Activated naive CD8-positive, alpha-beta T cell treated with anti-CD3 and anti-CD28 coated beads for 36 hours (primary cell): ENCODE measurements around the gene CCDC178. TPM values are rescaled to one million over a fixed set of nuclear protein-coding genes. Genes with fewer than 3 reads are reported as not detected.

Experiments
- DNase-seq: peaks from one replicate; pipeline ENCODE4 v3.0.0; 2021
- H3K27ac Mint-ChIP-seq: one replicate; pipeline ENCODE4 v1.8.0; 2022; ENCODE audit warnings: mild to moderate bottlenecking, moderate library complexity, mixed read lengths
- H3K27me3 Mint-ChIP-seq: one replicate; pipeline ENCODE4 v1.8.0; 2022; ENCODE audit warnings: mild to moderate bottlenecking, mixed read lengths
- H3K36me3 Mint-ChIP-seq: one replicate; pipeline ENCODE4 v1.8.0; 2021; ENCODE audit warnings: mild to moderate bottlenecking, mixed read lengths
- H3K4me1 Mint-ChIP-seq: one replicate; pipeline ENCODE4 v1.8.0; 2021; ENCODE audit warnings: mixed read lengths
- H3K4me3 Mint-ChIP-seq: one replicate; pipeline ENCODE4 v1.8.0; 2022; ENCODE audit warnings: mild to moderate bottlenecking, moderate library complexity, mixed read lengths
- H3K9me3 Mint-ChIP-seq: one replicate; pipeline ENCODE4 v1.8.0; 2022; ENCODE audit warnings: mixed read lengths
- total RNA-seq, 2 experiments: library from RNA; stranded (reverse); gene quantifications; one replicate each; pipeline ENCODE4 v1.2.3, GENCODE V29; 2021

CCDC178 gene
- total RNA-seq, 2 experiments from 2014 or later = not detected

- Mint-ChIP-seq H3K9me3 (peaks cover 7% of the 10 kb centered on the region), H3K36me3 (no peaks in the 10 kb centered on the region), H3K4me3 (no peak overlapping the region), H3K27me3 (no peaks in the 10 kb centered on the region), H3K27ac (no peak overlapping the region), H3K4me1 (no peaks in the 10 kb centered on the region)
- no peak for DNase-seq
Measured at GRCh38 chr18:33146014-33146413, 294.5 kb downstream of the CCDC178 start.

DNA sequence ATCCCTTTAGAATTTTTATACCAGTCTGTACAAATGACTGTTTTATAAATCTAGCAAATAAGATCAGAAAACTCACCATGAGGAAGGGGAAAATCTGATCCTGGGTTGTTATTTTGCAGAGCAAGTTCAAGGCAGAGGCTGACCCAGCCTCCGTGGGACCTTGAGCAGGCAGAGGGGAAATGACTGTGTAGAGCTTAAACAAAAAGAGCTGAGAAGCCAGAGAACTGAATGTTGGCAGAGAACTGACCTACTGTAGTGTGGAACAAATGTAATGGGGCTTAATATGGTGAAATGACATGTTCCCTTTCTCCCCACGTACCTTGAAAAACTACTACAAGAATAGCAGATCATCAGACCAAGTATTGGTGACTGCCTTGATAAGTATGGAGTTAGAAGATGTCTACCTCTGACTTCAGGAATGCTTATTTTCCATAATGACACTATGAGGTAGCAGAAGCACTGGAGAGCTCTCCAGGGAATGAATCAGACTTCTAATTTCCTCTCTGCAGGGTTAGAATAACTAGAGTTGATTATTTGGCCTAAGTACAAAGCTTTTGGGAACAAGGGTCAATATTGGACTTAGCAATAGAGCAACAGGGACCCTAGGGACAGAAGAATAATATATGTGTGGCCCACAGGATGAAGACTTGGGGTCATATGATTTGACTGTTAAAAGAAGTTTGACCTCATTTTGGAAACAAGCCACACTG lies 304.4 kb downstream of the CCDC178 start:
- H3K4me3 Mint-ChIP-seq = no peak overlapping the region
- H3K9me3 Mint-ChIP-seq = peaks cover 6% of the 10 kb centered on the region
- DNase-seq = no peak
- H3K36me3 Mint-ChIP-seq = no peaks in the 10 kb centered on the region
- H3K27me3 Mint-ChIP-seq = no peaks in the 10 kb centered on the region
- no peak overlapping the region for H3K27ac Mint-ChIP-seq
- no peaks in the 10 kb centered on the region for H3K4me1 Mint-ChIP-seq

GRCh38 chr18:33132657-33133056 lies 307.9 kb downstream of the CCDC178 start:
- H3K27me3 Mint-ChIP-seq = no peaks in the 10 kb centered on the region
- no peaks in the 10 kb centered on the region for H3K9me3 Mint-ChIP-seq
- H3K36me3 Mint-ChIP-seq = no peaks in the 10 kb centered on the region
- H3K4me1 Mint-ChIP-seq = no peaks in the 10 kb centered on the region
- no peak overlapping the region for H3K4me3 Mint-ChIP-seq
- no peak for DNase-seq
- no peak overlapping the region for H3K27ac Mint-ChIP-seq

GRCh38 chr18:33128581-33128980 lies 311.9 kb downstream of the CCDC178 start:
- Mint-ChIP-seq H3K36me3 (no peaks in the 10 kb centered on the region), H3K27ac (no peak overlapping the region), H3K9me3 (no peaks in the 10 kb centered on the region), H3K4me3 (no peak overlapping the region), H3K4me1 (no peaks in the 10 kb centered on the region), H3K27me3 (no peaks in the 10 kb centered on the region)
- DNase-seq = no peak

- Mint-ChIP-seq H3K4me3 (no peak overlapping the region), H3K27me3 (no peaks in the 10 kb centered on the region), H3K27ac (no peak overlapping the region), H3K4me1 (no peaks in the 10 kb centered on the region), H3K36me3 (no peaks in the 10 kb centered on the region), H3K9me3 (peaks cover 3% of the 10 kb centered on the region)
- DNase-seq = no peak
Measured at GRCh38 chr18:33123862-33124518, 316.5 kb downstream of the CCDC178 start.

- Mint-ChIP-seq H3K36me3 (no peaks in the 10 kb centered on the region), H3K4me3 (no peak overlapping the region), H3K27ac (no peak overlapping the region), H3K27me3 (no peaks in the 10 kb centered on the region), H3K9me3 (peaks cover 5% of the 10 kb centered on the region), H3K4me1 (no peaks in the 10 kb centered on the region)
- no peak for DNase-seq
Measured at GRCh38 chr18:33116376-33116775, 324.1 kb downstream of the CCDC178 start.

DNA sequence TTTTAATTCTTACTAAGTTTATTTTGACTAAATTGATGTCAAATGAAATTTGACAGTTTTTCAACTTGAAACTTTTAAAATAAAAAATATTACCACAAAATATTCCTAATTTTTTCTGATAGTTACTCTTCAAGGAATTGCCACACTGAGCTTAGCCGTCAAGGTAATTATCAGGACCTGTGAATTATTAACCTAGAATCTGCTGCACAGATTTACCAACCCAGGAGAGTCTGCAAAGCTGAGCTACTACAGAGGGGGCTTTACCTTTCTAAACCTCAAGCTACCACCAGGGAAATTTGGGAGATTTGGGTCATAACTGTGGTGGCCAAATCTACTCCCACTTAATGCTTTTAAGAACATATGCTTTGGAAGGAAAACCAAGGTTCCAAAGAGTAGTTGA lies 324.6 kb downstream of the CCDC178 start:
- Mint-ChIP-seq H3K27me3 (no peaks in the 10 kb centered on the region), H3K36me3 (no peaks in the 10 kb centered on the region), H3K4me3 (no peak overlapping the region), H3K9me3 (peaks cover 5% of the 10 kb centered on the region), H3K4me1 (no peaks in the 10 kb centered on the region), H3K27ac (no peak overlapping the region)
- DNase-seq = no peak

GRCh38 chr18:33115476-33115875 lies 325.0 kb downstream of the CCDC178 start:
- Mint-ChIP-seq H3K27ac (no peak overlapping the region), H3K9me3 (peaks cover 5% of the 10 kb centered on the region), H3K36me3 (no peaks in the 10 kb centered on the region), H3K4me3 (no peak overlapping the region), H3K4me1 (no peaks in the 10 kb centered on the region), H3K27me3 (no peaks in the 10 kb centered on the region)
- no peak for DNase-seq

- Mint-ChIP-seq H3K36me3 (no peaks in the 10 kb centered on the region), H3K4me3 (no peak overlapping the region), H3K9me3 (peaks cover 5% of the 10 kb centered on the region), H3K27ac (no peak overlapping the region), H3K4me1 (no peaks in the 10 kb centered on the region), H3K27me3 (no peaks in the 10 kb centered on the region)
- no peak for DNase-seq
Measured at GRCh38 chr18:33114749-33115148, 325.8 kb downstream of the CCDC178 start.

DNA sequence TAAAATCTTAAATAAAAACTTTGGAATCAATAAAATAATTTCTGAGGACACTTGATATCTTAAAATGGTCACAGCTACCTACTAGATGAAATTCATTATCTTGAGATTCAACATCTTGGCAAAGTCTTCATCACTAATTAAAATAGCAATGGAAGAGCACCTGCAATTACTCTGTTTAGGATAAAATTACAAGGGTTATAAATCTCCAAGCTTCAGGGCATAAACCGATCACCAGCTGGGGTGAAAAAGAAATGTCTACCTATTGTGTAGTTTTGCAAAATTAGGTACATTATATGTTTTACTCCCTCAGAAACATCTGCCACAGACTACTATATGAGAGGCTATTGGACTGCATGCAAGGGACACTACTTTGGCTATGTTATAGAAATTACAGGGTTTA lies 327.1 kb downstream of the CCDC178 start:
- H3K9me3 Mint-ChIP-seq = peaks cover 3% of the 10 kb centered on the region
- DNase-seq = no peak

DNA sequence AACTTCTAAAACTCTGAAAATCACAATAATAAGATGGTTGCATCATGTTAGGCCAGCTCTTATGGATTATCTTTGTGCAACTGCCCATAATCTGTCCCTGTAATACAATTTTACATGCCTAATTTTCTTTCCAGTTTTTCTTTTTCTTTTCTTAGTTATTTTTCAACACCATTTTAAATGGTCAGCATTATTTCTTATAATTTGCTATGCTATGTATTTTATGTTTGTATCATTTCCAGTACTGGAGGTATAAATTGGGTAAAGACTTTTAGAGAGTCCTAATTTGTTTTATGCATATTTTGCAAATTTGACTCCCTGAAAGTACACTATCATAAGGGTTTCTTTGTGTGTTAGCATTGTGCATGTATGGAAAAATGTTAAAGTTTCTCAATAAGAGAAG lies 333.0 kb downstream of the CCDC178 start:
- H3K4me3 Mint-ChIP-seq = no peak overlapping the region
- H3K36me3 Mint-ChIP-seq = no peaks in the 10 kb centered on the region
- H3K27me3 Mint-ChIP-seq = no peaks in the 10 kb centered on the region
- DNase-seq = no peak
- H3K9me3 Mint-ChIP-seq = peaks cover 1% of the 10 kb centered on the region
- no peaks in the 10 kb centered on the region for H3K4me1 Mint-ChIP-seq
- H3K27ac Mint-ChIP-seq = no peak overlapping the region

More for the DNA sequence above, 327.1 kb downstream of the CCDC178 start:
- Mint-ChIP-seq H3K27me3 (no peaks in the 10 kb centered on the region), H3K4me3 (no peak overlapping the region), H3K36me3 (no peaks in the 10 kb centered on the region), H3K4me1 (no peaks in the 10 kb centered on the region), H3K27ac (no peak overlapping the region)

DNA sequence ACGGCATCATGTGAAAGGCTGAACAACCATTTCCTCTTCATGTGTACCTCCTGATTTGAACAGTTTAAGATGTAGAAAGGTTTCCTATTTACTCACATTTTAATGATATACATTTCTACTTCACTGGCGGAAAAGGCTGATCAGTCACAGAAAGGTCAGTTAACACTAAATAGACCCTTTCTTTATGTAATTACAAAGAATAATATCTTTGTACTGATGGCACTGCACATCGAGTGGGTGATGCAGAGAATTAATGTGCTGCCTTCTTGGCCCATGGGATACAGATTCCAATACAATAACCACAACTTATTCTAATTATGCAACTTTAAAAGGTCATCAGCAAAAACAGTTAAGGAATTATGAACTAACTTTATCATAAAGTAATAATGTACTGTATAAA lies 339.2 kb downstream of the CCDC178 start:
- no peaks in the 10 kb centered on the region for H3K36me3 Mint-ChIP-seq
- H3K27me3 Mint-ChIP-seq = no peaks in the 10 kb centered on the region
- H3K4me3 Mint-ChIP-seq = no peak overlapping the region
- no peaks in the 10 kb centered on the region for H3K9me3 Mint-ChIP-seq
- DNase-seq = no peak
- no peaks in the 10 kb centered on the region for H3K4me1 Mint-ChIP-seq
- H3K27ac Mint-ChIP-seq = no peak overlapping the region

DNA sequence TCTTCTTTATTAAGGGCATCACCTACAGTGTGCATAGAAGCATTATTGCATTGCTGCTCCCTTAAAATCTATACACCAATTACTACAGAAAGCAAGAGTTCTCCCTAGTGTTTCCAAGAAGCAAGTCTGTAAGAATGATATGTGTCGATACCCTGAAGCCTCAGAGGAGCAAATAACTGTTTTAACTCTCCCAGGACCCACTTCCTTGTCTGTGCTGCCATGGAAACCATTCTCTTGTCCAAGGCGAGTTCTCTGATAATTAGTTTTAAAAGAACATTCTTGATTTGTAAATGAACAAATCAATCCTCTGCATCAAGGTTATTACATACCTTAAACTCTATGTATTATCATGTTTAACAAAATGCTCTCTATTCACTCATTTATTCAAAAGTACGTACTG lies 340.9 kb downstream of the CCDC178 start:
- Mint-ChIP-seq H3K27me3 (no peaks in the 10 kb centered on the region), H3K36me3 (no peaks in the 10 kb centered on the region), H3K4me3 (no peak overlapping the region), H3K27ac (no peak overlapping the region), H3K9me3 (no peaks in the 10 kb centered on the region), H3K4me1 (no peaks in the 10 kb centered on the region)
- no peak for DNase-seq

DNA sequence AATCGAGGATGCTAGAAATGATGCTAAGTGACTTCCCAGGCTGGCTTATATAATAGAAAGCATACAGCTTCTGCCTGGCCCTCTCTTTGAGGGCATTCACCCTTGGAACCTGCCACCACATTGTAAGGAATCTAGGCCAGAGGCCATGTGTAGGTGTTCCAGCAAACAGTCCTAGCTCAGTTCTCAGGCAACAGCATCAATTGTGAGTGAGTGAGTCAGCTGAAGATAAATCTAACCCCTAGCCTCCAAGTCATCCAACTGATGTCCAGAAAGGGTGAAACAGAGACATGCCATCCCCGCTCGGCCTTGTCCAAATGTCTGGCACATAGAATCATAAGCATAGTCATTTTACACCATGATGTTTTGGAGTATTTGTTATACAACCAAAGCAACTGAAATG lies 343.4 kb downstream of the CCDC178 start:
- Mint-ChIP-seq H3K4me1 (no peaks in the 10 kb centered on the region), H3K4me3 (no peak overlapping the region), H3K9me3 (no peaks in the 10 kb centered on the region), H3K27me3 (no peaks in the 10 kb centered on the region), H3K36me3 (no peaks in the 10 kb centered on the region), H3K27ac (no peak overlapping the region)
- DNase-seq = no peak

GRCh38 chr18:33090461-33090860 lies 350.1 kb downstream of the CCDC178 start:
- Mint-ChIP-seq H3K36me3 (no peaks in the 10 kb centered on the region), H3K27ac (no peak overlapping the region), H3K4me1 (no peaks in the 10 kb centered on the region), H3K4me3 (no peak overlapping the region), H3K27me3 (no peaks in the 10 kb centered on the region), H3K9me3 (peaks cover 1% of the 10 kb centered on the region)
- DNase-seq = no peak

GRCh38 chr18:33076601-33077000 lies 363.9 kb downstream of the CCDC178 start:
- Mint-ChIP-seq H3K9me3 (no peaks in the 10 kb centered on the region), H3K36me3 (no peaks in the 10 kb centered on the region), H3K27ac (no peak overlapping the region), H3K4me3 (no peak overlapping the region), H3K4me1 (no peaks in the 10 kb centered on the region), H3K27me3 (no peaks in the 10 kb centered on the region)
- no peak for DNase-seq
